ENCODE results near the gene PSMD12.

DNA sequence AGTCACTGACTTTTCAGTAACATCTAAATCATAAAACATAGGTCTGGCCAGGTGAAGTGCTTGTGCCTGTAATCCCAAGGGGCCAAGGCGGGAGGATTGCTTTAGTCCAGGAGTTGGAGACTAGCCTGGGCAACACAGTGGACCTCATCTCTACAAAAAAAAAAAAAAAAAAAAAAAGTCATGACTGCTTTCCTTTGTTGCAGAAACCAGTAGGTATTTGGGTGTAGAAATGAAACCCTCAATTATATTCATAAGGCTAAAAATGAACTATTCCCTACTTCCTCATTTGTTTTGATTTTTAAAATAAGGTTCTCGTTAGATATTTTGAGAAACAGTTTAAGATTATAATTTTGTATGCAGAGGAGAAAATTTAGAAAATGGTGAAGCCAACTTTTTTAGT lies 36.7 kb upstream of the PSMD12 start:
- TF ChIP-seq CTCF (IDR thresholded peaks at IDR 0.05) (no peak), GATA2 (CRISPR knock-in tag; IDR thresholded peaks at IDR 0.05) (no peak), EZH2phosphoT487 (IDR thresholded peaks at IDR 0.05; ENCODE audit: borderline replicate concordance, low read depth) (no peak), NFIC (IDR thresholded peaks at IDR 0.05; ENCODE audit: borderline replicate concordance) (no peak), SMC3 (IDR thresholded peaks at IDR 0.05; ENCODE audit: low read depth, low read length) (no peak), FOXM1 (IDR thresholded peaks at IDR 0.05; ENCODE audit: low read depth) (no peak), POLR2AphosphoS5 (IDR thresholded peaks at IDR 0.05; ENCODE audit: low read depth, low read length) (no peak), RAD21 (IDR thresholded peaks at IDR 0.05; ENCODE audit: low read length) (no peak), YY1 (IDR thresholded peaks at IDR 0.05; ENCODE audit: low read depth) (no peak), EP300 (IDR thresholded peaks at IDR 0.05; ENCODE audit: borderline replicate concordance in 1 of 2, low read depth in 1 of 2, low read length in 1 of 2) (no peak)
- TF ChIP-seq, protein P1, sequence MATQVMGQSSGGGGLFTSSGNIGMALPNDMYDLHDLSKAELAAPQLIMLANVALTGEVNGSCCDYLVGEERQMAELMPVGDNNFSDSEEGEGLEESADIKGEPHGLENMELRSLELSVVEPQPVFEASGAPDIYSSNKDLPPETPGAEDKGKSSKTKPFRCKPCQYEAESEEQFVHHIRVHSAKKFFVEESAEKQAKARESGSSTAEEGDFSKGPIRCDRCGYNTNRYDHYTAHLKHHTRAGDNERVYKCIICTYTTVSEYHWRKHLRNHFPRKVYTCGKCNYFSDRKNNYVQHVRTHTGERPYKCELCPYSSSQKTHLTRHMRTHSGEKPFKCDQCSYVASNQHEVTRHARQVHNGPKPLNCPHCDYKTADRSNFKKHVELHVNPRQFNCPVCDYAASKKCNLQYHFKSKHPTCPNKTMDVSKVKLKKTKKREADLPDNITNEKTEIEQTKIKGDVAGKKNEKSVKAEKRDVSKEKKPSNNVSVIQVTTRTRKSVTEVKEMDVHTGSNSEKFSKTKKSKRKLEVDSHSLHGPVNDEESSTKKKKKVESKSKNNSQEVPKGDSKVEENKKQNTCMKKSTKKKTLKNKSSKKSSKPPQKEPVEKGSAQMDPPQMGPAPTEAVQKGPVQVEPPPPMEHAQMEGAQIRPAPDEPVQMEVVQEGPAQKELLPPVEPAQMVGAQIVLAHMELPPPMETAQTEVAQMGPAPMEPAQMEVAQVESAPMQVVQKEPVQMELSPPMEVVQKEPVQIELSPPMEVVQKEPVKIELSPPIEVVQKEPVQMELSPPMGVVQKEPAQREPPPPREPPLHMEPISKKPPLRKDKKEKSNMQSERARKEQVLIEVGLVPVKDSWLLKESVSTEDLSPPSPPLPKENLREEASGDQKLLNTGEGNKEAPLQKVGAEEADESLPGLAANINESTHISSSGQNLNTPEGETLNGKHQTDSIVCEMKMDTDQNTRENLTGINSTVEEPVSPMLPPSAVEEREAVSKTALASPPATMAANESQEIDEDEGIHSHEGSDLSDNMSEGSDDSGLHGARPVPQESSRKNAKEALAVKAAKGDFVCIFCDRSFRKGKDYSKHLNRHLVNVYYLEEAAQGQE (IDR thresholded peaks at IDR 0.05; ENCODE audit: low read depth, low read length), result no peak

All from SK-N-SH (cell line).